GM23338 (cell line): ENCODE results near the gene MMRN2. TPM values are rescaled to one million over a fixed set of nuclear protein-coding genes. Genes with fewer than 3 reads are reported as not detected.
A peak's percentile ranks its signal among the peaks of the same experiment; 100 is the strongest.

Experiments
- ATAC-seq: fragments of 200-7000 bp; cut with Tn5 transposase; 3 replicates; pipeline ENCODE4 v1.9.1; 2020
- DNase-seq: peaks from one replicate; pipeline ENCODE4 v3.0.0-alpha.2; 2015; ENCODE audit warnings: low spot score
- H2AFZ ChIP-seq: fragments of 200-600 bp; sonication (generic); 2 replicates; pipeline ENCODE4 v1.8.0; 2016; ENCODE audit warnings: antibody characterized with exemption, mild to moderate bottlenecking, moderate library complexity
- H3F3A ChIP-seq: fragments of 200-600 bp; sonication (generic); replicated peaks from 2 replicates; pipeline ENCODE4 v1.8.0; 2017; ENCODE audit warnings: antibody characterized with exemption, mixed run types, low read depth
- H3K27ac ChIP-seq: fragments of 200-600 bp; sonication (generic); 2 replicates; pipeline ENCODE4 v1.6.1; 2016; ENCODE audit warnings: low read depth
- H3K27me3 ChIP-seq: fragments of 200-600 bp; sonication (generic); 2 replicates; pipeline ENCODE4 v1.8.0; 2016; ENCODE audit warnings: mild to moderate bottlenecking, mixed run types, moderate library complexity; ENCODE audit not compliant: insufficient read depth
- H3K36me3 ChIP-seq: fragments of 200-600 bp; sonication (generic); 2 replicates; pipeline ENCODE4 v1.8.0; 2016; ENCODE audit warnings: mild to moderate bottlenecking; ENCODE audit not compliant: insufficient read depth
- H3K4me1 ChIP-seq: fragments of 200-600 bp; sonication (generic); 2 replicates; pipeline ENCODE4 v1.8.0; 2016; ENCODE audit warnings: mild to moderate bottlenecking, moderate library complexity; ENCODE audit not compliant: insufficient read depth
- H3K4me2 ChIP-seq: fragments of 200-600 bp; sonication (generic); 2 replicates; pipeline ENCODE4 v1.7.1; 2017; ENCODE audit warnings: mixed run types
- H3K4me3 ChIP-seq: fragments of 200-600 bp; sonication (generic); 2 replicates; pipeline ENCODE4 v1.6.1; 2016; ENCODE audit warnings: mixed run types
- H3K79me2 ChIP-seq: fragments of 200-600 bp; sonication (generic); replicated peaks from 2 replicates; pipeline ENCODE4 v1.8.0; 2017; ENCODE audit warnings: mild to moderate bottlenecking; ENCODE audit not compliant: insufficient read depth
- H3K9me2 ChIP-seq: fragments of 200-600 bp; sonication (generic); 2 replicates; pipeline ENCODE4 v1.8.0; 2017; ENCODE audit not compliant: insufficient read depth
- H4K20me1 ChIP-seq: fragments of 200-600 bp; sonication (generic); replicated peaks from 2 replicates; pipeline ENCODE4 v1.8.0; 2017; ENCODE audit warnings: mild to moderate bottlenecking; ENCODE audit not compliant: insufficient read depth
- H3K27ac Mint-ChIP-seq: 2 replicates; pipeline ENCODE4 v1.8.0; 2020; ENCODE audit warnings: inconsistent platforms, mild to moderate bottlenecking, moderate library complexity, mixed read lengths
- H3K27me3 Mint-ChIP-seq: 3 replicates; pipeline ENCODE4 v1.8.0; 2022; ENCODE audit warnings: low read depth, mild to moderate bottlenecking, moderate library complexity, mixed read lengths, inconsistent platforms; ENCODE audit not compliant: insufficient read depth, poor library complexity
- H3K36me3 Mint-ChIP-seq: 3 replicates; pipeline ENCODE4 v1.8.0; 2021; ENCODE audit warnings: low read depth, mild to moderate bottlenecking, inconsistent platforms, moderate library complexity, mixed read lengths
- H3K4me1 Mint-ChIP-seq: 3 replicates; pipeline ENCODE4 v1.8.0; 2020; ENCODE audit warnings: mild to moderate bottlenecking, inconsistent platforms, mixed read lengths
- H3K4me3 Mint-ChIP-seq: 3 replicates; pipeline ENCODE4 v1.8.0; 2021; ENCODE audit warnings: moderate library complexity, mild to moderate bottlenecking, inconsistent platforms, mixed read lengths
- H3K9me3 Mint-ChIP-seq: 3 replicates; pipeline ENCODE4 v1.8.0; 2020; ENCODE audit warnings: moderate library complexity, mild to moderate bottlenecking, inconsistent platforms, mixed read lengths
- CREB1 ChIP-seq: fragments of 250-450 bp; sonication (Bioruptor Pico); IDR thresholded peaks from 2 replicates; pipeline ENCODE4 v1.5.0; 2020; ENCODE audit warnings: low read depth, mild to moderate bottlenecking, moderate library complexity
- CTCF ChIP-seq, 2 experiments: fragments of 200-600 bp in 1 of 2; sonication (generic) in 1 of 2; conservative IDR thresholded peaks; 2 replicates each; pipeline versions ENCODE4 v1.5.1 to v1.6.1; 2016 to 2017; ENCODE audit warnings: antibody characterized with exemption in 2 of 2, low read depth in 2 of 2, mild to moderate bottlenecking in 2 of 2, moderate library complexity in 1 of 2
- ETS1 ChIP-seq: IDR thresholded peaks from 2 replicates; pipeline ENCODE4 v1.6.1; 2016; ENCODE audit warnings: antibody characterized with exemption
- EZH2 ChIP-seq: fragments of 200-600 bp; sonication (generic); IDR thresholded peaks from one replicate; pipeline ENCODE4 v1.8.0; 2017; ENCODE audit warnings: antibody characterized with exemption, mild to moderate bottlenecking, low read depth; ENCODE audit not compliant: unreplicated experiment
- EZH2phosphoT487 ChIP-seq: fragments of 200-600 bp; sonication (generic); IDR thresholded peaks from one replicate; pipeline ENCODE4 v1.8.1; 2018; ENCODE audit warnings: antibody characterized with exemption; ENCODE audit not compliant: unreplicated experiment
- JUNB ChIP-seq: IDR thresholded peaks from one replicate; pipeline ENCODE4 v1.6.1; 2016; ENCODE audit warnings: antibody characterized with exemption; ENCODE audit not compliant: unreplicated experiment
- NANOG ChIP-seq: IDR thresholded peaks from 2 replicates; pipeline ENCODE4 v1.6.1; 2016; ENCODE audit warnings: antibody characterized with exemption, borderline replicate concordance
- POLR2AphosphoS5 ChIP-seq: IDR thresholded peaks from 2 replicates; pipeline ENCODE4 v1.6.1; 2016; ENCODE audit warnings: antibody characterized with exemption, low read depth
- STAT1 ChIP-seq: IDR thresholded peaks from one replicate; pipeline ENCODE4 v1.6.1; 2016; ENCODE audit warnings: antibody characterized with exemption; ENCODE audit not compliant: unreplicated experiment
- ZNF114 ChIP-seq: fragments of 250-450 bp; sonication (Bioruptor Pico); IDR thresholded peaks from 2 replicates; pipeline ENCODE4 v1.5.0; 2020; ENCODE audit warnings: mild to moderate bottlenecking, moderate library complexity
- ZNF331 ChIP-seq: fragments of 250-450 bp; sonication (Bioruptor Pico); IDR thresholded peaks from 2 replicates; pipeline ENCODE4 v1.5.0; 2020; ENCODE audit warnings: low read depth, mild to moderate bottlenecking, moderate library complexity
- polyA plus RNA-seq: library from polyadenylated mRNA; unstranded; fragments of >200 nt; fragmentation: Nextera tagmentation; extraction: Ambion mirVana; gene quantifications from 2 replicates; pipeline ENCODE4 v1.2.1, GENCODE V29; 2016
- total RNA-seq: library from RNA; depleted of rRNA; stranded (reverse); fragments of >200 nt; shearing (Covaris generic); gene quantifications from 2 replicates; pipeline ENCODE4 v1.2.3, GENCODE V29; 2014

MMRN2 gene
- total and polyA plus RNA-seq, 2 experiments from 2014 or later, result 0.32 to 2.4 TPM

DNA sequence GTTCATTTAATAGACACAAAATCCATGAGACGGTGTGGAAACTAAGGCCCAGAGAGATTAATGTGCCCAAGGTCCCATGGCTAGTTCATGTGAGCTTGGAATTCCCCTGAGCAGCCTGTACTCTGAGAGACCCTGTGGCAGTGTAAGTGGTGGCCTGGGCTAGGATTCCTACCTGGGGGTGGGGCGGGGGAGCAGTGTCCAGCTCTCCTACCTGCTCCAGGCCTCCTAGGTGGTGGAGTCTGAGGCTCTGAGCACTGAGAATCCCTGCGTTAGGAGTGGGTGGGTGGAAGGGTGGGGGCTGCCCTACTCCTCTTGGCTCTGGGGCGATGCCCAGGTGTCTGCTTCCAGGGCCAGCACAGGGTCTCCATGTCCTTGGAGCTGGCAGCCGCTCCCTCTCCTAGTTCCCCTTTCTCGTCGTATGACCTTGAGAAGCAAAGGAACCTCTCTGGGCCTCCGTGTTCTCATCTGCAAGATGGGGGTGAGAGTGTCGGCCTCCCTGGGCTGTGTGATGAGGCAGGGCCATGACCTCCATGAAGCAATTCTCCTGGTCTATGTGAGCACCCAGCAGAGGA is 3.5 kb upstream of the MMRN2 start:
- Histone ChIP-seq H3K4me2 (0 out of 2 replicates have a peak overlapping the region, but pooled peaks have one; percentile 26), H2AFZ (peak overlapping the region; percentile 81; the same call in 1 of the 2 replicates), H3K27me3 (no peaks in the 10 kb centered on the region), H4K20me1 (no peaks in the 10 kb centered on the region), H3K27ac (no peak overlapping the region), H3K36me3 (no peaks in the 10 kb centered on the region), H3F3A (no peaks in the 10 kb centered on the region), H3K79me2 (no peaks in the 10 kb centered on the region), H3K4me1 (peaks cover 43% of the 10 kb centered on the region), H3K9me2 (no peaks in the 10 kb centered on the region), H3K4me3 (no peak overlapping the region)
- DNase-seq (no peak), ATAC-seq (peak; percentile 6; the same call in 2 of the 3 replicates)
- Mint-ChIP-seq H3K27ac (peak overlapping the region; percentile 96), H3K4me1 (peaks cover 38% of the 10 kb centered on the region), H3K9me3 (peaks cover 2% of the 10 kb centered on the region; the same call in 1 of the 3 replicates), H3K36me3 (no peaks in the 10 kb centered on the region), H3K27me3 (peaks cover 24% of the 10 kb centered on the region), H3K4me3 (no peak overlapping the region; the same call in 2 of the 3 replicates)
- TF ChIP-seq STAT1, result no peak

- Histone ChIP-seq H3K27ac (no peak overlapping the region), H3K36me3 (no peaks in the 10 kb centered on the region), H3K4me2 (0 out of 2 replicates have a peak overlapping the region, but pooled peaks have one; percentile 26), H3K4me3 (no peak overlapping the region), H4K20me1 (no peaks in the 10 kb centered on the region), H3K27me3 (no peaks in the 10 kb centered on the region), H2AFZ (peak overlapping the region; percentile 81), H3F3A (peaks cover 4% of the 10 kb centered on the region; the same call in 1 of the 2 replicates), H3K4me1 (peaks cover 45% of the 10 kb centered on the region), H3K9me2 (no peaks in the 10 kb centered on the region), H3K79me2 (no peaks in the 10 kb centered on the region)
- ATAC-seq (peak; percentile 66), DNase-seq (peak; percentile 89)
- TF ChIP-seq ETS1 (peak; percentile 20; the same call in 1 of the 2 replicates), EZH2phosphoT487 (no peak), CTCF (conservative IDR thresholded peaks at IDR 0.05; ENCODE audit: low read depth in 2 of 2) (peak; percentile 96 to 100)
- Mint-ChIP-seq H3K4me1 (peaks cover 40% of the 10 kb centered on the region), H3K9me3 (peaks cover 2% of the 10 kb centered on the region; the same call in 1 of the 3 replicates), H3K27me3 (peaks cover 19% of the 10 kb centered on the region), H3K36me3 (no peaks in the 10 kb centered on the region), H3K27ac (peak overlapping the region; percentile 96), H3K4me3 (no peak overlapping the region; the same call in 2 of the 3 replicates)
These were observed 2.8 kb upstream of the MMRN2 start for GRCh38 chr10:86960003-86960862.

GRCh38 chr10:86959737-86960002 is 2.3 kb upstream of the MMRN2 start:
- Histone ChIP-seq H3K4me3 (no peak overlapping the region), H3F3A (peaks cover 9% of the 10 kb centered on the region; the same call in 1 of the 2 replicates), H4K20me1 (no peaks in the 10 kb centered on the region), H3K27ac (no peak overlapping the region), H3K9me2 (no peaks in the 10 kb centered on the region), H2AFZ (no peak overlapping the region; the same call in 1 of the 2 replicates), H3K79me2 (no peaks in the 10 kb centered on the region), H3K36me3 (no peaks in the 10 kb centered on the region), H3K4me2 (no peak overlapping the region), H3K4me1 (peaks cover 50% of the 10 kb centered on the region), H3K27me3 (no peaks in the 10 kb centered on the region)
- Mint-ChIP-seq H3K27me3 (peaks cover 21% of the 10 kb centered on the region), H3K27ac (no peak overlapping the region), H3K4me1 (peaks cover 43% of the 10 kb centered on the region), H3K36me3 (no peaks in the 10 kb centered on the region), H3K4me3 (no peak overlapping the region), H3K9me3 (peaks cover 2% of the 10 kb centered on the region; the same call in 1 of the 3 replicates)
- DNase-seq (no peak), ATAC-seq (no peak)
- no peak for TF ChIP-seq CTCF (conservative IDR thresholded peaks at IDR 0.05; ENCODE audit: low read depth in 2 of 2)
- no peak for TF ChIP-seq POLR2AphosphoS5
- TF ChIP-seq EZH2, result no peak
- TF ChIP-seq ETS1, result no peak
- TF ChIP-seq JUNB, result no peak
- TF ChIP-seq NANOG, result no peak
- no peak for TF ChIP-seq STAT1
- no peak for TF ChIP-seq EZH2phosphoT487
- no peak for TF ChIP-seq CREB1 (CRISPR knock-in tag)
- TF ChIP-seq ZNF331 (CRISPR knock-in tag), result no peak
- no peak for TF ChIP-seq ZNF114 (CRISPR knock-in tag)
